NCI-H2196 (cell line): ENCODE data around the gene TSPAN11.
"Not testable (repeated sequence)": the region's sequence is repeated elsewhere in the genome, so short reads cannot be mapped to it uniquely, and the experiment has no call there.

ENCODE experiments used
- DNase-seq: peaks from one replicate; lab custom pipeline; 2025; ENCODE audit not compliant: unreplicated experiment; lab: John Stamatoyannopoulos, UW

Gene TSPAN11

DNA sequence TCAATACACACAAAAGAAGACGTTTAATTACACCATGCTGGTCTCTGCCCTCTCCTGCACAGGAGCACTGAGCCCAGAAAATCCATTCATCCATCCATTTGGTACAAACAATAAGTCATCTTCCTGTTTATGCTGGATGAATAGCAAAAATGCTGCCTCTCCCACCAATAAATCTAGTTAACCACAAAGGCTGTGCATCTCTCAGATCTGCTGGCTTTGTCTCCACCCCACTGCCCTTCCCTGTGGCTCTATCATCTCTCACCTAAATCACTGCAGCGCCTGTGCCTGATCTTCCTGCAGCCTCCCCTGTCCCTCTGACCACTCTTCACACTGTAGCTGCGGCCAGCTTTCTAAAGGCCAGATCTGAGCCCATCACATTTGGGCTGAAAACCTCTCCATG lies 74.2 kb downstream of the TSPAN11 start:
- DNase-seq, result no peak

DNA sequence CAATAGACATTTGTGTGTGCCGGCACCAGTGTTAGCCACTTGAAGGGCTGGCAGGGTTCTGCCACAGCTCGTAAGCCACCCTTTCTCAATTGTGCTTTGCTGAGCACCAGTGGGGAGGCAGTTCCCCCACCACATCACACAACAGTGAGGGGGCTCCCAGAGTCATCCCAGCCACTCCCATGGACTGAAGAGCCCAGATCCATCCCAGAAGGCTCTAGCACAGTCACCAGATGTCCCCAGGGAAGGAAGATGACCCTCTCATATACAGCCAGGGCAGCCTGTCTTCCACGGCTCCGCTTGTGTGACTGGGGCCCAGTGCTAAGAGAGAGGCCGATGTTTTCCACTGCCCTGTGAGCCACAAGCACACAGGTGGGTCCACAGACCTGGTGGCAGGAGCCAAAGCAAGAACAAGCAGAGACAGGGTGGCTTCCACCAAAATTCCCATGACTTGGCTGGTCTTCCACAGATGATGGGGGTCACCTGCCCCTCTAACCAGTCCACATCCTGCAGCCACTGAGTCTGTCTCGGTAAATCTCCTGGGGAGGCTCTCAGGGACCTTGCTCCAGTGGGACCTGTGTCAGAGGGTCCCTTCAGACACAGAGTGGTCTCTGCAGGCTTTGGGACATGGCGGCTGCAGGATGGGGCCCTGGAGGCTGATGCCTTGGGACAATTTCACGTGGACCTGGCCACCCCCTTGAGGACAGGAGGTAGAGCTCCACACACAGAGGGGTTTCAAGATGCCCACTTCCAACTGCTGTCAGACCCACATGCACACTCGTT lies 75.2 kb downstream of the TSPAN11 start:
- DNase-seq, result no peak

DNA sequence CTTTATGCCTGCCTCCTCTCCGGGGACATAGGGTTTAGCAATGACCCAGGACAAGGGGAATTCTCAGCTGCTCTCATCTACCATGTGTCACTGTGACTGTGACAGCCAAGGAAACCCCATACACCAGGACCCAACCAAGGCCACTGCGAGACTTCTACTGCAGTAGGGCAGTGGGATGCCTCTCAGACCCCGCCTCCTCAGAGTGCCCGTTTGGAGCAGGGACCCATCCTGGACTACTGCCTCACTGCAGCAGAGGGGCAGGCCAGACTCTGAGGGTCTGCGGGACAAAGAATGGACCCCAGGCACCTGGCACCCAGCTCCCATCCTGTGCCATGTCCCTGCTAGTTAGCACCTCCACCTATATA lies 75.8 kb downstream of the TSPAN11 start:
- no peak for DNase-seq

DNA sequence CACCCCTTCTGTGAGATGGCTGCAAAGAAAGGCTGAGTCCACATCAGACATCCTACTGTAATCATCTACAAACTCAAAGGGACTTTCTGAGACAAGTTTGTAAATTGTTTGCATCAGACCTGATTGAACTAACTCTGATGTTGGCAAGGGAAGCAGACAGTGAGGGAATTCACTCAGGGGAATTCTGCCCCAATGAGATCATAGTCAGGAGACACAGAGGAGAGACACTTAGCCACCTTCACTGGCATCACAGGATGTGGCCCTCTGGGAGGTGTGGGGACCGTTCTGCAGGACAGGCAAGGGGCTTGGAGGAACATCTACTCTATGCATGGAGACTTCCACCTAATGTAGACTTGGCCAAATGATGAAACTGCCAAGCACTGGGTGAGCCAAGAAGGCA lies 76.5 kb downstream of the TSPAN11 start:
- DNase-seq, result no peak

DNA sequence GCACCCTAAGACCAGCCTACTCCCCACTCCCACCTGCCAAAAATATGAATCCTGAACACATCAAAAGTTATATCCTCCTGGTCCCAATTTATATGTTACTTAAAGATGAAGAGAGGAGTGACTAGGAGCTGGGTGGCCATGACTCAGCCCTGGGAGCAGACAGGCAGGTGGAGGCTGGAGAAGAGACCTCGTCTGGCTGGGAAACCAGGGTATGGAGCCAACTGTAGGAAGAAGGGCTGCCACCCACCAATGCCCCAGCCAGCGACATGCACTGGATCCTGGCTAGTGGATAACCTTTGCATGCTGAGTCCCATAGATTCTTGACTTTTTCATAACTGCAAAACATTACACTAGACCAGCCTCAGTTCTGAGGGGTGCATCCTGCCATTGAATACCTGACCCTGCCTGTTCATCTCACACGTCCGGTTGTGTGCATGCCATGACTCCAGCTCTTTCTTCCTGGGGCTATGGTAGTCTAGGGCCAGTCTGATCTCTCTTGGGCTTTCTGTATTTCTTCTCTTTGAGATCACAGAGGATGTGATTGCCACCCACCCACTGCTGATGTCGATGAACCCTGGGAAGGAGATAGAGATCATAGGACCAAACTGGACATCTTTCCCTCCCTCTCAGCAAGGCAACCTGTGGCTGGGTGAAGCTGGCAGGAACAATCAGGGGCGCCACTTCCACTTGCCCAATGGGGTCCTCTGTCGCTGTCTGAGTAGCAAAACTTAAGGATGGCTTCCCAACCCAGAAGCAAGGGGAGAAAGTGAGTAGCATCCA lies 77.5 kb downstream of the TSPAN11 start:
- no peak for DNase-seq

DNA sequence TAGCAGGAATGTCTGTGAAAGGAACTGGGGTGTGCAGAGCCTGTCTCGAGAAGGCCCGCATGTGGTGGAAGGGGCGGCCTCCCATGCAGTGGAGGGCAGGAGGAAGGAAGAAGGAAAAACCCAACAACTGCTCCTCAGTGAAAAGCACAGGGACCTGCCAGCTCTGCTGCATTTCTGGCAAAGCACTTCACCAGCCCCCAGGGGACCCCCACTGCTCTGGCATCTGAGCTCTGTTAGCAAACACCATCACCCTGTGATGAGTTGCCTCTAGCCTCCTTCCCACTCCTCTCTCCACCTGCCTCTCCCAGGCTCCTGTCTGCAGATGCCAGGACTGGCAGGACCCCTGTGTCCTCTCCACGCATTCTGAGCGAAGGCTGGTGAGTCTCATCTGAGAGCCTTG lies 78.1 kb downstream of the TSPAN11 start:
- no peak for DNase-seq

DNA sequence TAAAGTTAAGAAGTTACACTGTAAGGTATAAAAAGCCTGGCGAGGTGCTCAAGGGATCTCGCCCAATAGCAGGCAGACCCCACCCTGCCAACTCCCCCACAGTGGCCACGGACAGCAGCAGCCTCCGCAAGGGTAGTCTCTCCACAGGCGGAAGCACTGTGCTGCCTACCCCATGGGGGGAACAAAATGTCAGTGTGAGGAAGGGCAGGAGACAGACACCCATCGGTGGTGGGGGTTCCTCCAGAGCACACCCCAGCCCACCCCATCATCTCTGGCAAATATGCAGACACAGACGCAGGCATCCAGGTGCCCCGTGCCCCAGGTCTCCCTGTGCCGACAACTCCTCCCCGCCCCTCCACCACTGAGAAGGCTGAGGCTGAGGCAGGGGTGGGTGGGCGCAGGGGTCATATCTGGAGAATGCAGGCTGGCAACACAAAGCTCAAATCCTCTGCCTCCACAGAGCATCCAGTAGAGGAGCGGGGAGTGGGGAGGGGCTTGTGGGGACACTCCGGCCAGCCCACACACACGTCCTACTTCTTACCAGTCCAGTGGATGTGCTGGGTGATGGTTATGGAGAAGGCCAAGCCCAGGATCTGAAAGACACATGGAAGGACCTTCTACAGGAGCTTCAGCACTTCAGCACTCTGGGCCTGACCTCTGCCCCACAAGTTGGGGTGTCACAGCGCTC lies 78.9 kb downstream of the TSPAN11 start:
- DNase-seq, result no peak

DNA sequence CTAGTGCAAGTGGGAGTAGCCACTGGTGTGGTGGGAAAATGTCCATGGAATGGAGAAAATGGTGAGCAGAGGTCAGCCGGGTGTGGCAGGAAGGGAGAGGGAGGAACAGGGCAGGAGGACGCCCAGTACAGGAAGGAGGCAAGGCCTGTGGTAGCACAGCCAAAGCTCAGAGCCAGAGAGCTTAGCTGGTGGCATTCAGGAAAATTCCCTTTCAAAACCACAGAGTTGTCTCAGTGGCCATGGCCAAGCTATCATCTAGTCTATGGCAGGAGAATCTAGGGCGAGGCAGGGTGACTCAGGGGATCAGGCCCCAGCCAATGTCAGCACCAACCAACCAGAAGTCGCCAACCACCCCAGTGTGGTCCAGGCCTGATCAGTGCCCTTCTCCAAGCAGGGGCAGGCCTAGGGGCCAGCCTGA lies 79.4 kb downstream of the TSPAN11 start:
- no peak for DNase-seq

DNA sequence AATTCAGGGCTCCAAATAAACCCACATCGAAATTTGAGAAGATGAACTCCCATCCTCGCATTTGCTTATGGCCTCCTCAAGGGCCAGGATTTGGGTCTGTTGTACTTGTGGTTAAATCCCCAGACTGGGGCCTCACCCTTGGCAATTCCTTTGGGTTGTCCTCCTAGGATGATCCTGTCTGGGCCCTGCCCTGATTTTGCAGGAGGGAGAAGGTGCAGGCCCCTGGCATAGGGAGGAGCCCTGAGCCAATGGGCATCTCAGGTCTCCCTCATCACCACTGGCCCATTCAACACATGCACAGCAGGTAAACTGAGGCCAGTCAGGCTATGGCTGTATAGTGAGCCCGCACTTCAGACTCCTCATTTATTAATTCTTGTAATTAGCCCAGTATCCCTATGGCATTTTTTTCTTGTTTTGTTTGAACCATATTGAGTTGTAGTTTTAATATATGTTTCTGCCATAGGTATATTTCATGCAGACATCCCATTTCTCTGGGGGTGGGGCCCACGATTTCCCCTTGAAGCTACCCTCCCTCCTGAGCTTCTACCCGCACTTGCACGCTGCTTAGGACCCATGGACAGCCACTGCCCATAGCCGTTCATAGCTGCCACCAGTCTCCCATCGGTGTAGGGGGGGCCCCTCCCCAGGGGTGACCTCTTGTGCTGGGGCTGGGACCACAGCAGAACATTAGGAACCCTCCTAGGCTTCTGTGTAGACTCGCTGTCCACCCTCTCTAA lies 80.0 kb downstream of the TSPAN11 start:
- DNase-seq, result no peak

DNA sequence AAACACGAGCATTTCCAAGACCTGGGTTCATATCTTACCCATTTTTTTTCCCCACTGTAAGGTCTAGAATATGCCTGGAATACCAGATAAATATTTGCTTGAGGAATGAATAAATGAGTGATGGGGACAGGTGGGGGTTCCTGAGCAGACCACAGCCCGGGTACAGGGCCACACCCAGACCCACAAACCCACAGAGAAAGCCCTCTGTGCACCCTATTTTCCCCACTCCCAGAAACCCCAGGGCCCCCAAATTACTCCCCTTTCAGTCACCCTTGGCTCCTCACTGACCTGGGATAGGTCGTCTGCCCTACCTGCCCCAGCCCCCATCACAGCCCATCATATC lies 80.6 kb downstream of the TSPAN11 start:
- DNase-seq, result no peak

DNA sequence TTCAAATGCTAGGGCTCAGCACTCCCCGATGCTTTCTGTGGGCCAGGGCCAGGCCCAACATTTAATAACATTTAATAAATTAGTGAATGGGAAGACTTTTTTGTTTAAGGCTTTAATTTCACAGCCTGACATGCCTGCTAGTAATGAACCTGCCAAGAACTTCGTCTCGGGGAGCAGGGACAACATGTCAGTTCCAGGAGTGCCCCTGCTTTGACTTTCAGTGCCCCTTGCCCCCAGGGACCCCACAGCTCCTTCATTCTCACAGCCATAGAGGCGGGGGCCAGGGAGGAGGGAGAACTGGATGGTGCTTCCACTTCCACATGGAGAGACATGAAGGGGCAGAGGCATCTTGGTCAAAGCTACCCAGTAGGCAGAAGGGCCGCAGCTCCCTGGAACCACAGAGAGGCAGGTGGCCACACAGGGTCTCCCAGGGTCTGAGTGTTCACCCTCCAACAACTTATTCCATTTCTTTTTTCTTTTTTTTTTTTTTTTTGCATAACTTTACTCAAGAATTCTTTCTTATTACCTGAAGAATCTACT lies 81.2 kb downstream of the TSPAN11 start:
- no peak for DNase-seq

DNA sequence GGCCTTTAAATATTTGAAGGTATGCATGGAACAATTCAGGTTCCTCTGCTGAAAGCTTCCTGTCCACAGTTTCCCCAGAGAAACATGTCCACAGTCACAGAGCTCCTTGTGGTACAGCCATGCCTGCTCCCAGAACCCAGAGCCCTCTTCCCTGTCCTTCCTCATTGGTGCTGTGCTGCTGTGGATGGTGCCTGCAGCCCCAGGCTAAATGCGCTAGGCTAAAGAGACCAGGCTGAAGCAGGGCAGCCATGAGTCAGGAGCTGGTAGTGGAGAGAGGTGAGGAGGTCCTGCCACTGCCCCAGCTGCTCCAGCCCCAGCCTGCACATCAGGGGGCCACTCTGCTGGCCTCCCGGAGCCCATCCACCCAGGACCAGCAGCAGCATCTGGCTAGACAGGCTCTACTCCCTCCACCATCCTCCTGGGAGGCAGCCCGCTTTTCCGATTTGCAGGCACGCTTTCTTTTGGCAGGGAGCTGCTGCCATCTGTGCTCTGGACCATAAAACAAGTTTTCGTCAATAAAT lies 81.8 kb downstream of the TSPAN11 start:
- no peak for DNase-seq

DNA sequence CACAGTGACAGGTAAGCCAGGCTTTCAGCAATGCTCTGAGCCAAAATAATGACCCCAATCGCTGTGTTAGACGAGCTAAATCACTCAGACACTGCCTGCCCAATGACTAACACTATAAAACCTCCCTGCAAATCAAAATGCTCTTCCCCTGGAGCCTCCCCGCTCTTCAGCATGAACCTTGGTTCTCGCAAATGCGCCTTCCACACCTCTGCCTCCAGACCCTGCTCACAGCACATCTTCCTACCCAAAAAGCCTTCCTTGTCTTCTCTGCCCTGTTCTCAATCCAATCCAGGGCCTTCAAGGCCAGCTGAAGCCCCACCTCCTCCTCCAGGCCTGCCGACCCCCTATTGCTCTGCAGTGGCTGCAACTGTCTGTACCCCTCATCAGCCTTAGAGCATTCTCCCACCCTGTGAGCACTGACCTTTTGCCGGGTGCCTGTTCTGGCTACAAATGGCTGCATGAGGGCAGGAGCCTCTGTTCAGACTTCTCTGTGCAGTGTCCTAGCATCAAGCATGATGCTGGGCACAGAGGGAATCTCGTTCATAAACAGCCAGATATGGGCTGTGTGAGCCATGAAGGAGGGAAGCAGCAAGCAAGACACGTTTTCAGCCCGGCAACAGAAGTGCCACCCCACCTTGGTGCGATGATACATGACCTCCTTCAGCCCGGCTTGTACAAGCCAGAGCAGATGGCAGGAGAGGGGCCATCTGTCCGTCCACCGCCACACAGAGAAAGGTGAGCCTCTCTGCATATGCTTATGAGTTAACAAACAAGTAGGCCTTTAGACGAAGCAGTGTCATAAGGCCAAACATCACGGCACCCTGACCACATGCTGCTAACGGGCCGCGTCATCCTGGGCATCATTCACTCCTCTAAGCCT lies 82.7 kb downstream of the TSPAN11 start:
- DNase-seq, result no peak

DNA sequence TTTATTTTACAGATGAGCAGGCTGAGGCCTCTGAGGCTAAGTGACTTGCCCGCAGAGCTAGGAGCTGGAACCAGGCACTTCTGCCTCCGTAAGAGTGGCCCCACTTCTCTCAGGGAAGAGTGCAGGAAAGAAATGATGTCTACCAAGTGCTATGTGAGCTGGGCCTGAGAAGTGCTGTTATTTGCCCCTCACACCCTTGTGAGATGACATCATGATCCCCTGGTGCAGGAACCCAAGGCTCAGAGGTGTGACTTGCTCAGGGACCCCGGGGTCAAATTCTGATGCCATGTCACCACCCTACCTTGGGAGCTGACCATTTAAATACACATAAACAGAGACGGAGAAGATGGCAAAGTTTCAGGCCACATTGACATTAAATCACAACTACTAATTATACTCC lies 83.4 kb downstream of the TSPAN11 start:
- no peak for DNase-seq

DNA sequence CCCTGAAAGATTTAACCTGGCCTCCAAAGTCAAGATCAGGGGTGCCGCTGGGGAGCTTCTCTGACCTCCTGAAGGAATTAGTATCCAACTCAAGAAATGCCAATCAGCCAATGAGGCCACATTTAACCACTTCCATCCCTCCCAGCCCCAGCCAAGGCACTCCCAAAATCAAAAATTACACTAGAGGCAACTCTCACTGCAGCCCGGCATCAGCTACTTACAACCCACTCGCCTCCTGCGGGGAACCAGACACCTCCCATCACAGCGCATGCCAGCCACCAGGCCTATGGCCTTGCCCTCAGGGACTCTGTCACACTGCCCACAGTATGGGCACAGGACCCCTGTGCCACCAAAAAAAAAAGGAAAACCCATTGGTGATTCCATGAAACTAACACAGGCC lies 84.8 kb downstream of the TSPAN11 start:
- no peak for DNase-seq

DNA sequence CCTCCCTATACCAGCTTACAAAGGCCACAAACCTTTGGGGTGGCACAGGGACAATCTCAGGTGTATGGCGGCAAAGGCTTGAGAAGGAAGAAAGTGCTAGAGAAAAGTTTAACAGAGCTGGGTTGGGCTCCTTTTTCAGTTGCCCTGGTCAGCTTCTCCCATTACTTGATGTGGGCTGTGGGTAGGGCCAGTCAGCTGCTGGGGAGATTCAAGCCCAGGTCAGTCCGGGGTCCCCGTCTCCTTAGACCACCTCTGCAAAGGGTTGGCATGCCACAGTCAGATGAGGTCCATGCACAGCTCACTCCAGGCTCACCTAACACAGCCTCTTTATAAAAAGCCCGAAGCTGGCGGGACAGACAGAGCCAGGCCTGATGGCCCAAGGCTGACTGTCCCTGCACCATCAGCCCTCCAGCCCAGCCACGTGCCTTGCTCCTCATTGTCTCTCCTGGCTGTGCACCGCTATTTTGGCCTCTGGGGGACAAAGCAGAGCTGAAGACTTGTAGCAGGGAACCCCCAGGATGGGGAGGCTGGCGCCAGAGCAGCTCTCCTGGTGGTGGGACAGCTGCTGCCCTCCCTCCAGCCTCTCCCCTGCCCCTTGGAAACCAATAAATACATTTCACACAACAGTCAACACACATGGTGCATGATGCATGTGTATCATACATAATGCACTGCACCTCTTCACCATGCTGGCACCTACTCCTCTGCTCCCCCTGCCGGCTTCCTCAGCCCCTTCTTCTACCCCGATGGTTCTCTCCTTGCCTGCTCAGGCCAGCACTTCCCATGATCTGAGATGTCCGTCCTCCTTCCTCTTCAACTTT lies 85.4 kb downstream of the TSPAN11 start:
- DNase-seq, result no peak

DNA sequence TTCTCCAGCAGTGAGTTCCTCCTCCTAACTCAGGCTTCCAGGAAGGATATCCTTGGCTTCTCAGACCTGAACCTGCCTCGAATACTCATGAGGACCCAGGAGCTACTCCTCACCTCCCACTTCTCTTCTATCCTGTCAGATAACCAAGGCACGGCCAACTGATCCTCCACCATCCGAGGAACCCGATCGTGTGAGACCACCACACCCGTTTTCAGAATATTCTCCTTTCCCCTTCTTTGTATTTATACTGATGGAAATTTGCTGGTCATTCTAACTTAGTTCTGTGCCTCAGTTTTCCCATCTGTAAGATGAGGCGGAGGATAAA lies 86.0 kb downstream of the TSPAN11 start:
- DNase-seq, result not testable (repeated sequence)

DNA sequence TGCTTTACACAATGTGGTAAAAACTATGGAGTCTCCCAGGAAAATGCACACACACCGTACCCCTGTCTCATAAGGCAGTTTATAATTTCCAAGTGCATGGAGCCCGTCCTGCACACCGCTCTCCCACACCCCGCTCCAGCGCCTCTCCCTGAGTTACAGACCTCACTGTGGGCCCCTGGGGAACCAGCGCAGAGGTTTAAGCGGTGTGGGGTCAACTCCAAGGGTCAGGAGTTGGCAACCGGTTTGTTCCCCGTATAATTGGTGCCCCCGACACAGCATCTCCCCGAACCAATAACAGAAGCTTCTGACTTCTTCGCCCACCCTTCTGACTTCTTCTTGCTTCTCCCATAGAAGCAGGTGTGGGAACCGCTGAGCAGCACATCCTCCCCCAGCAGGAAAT lies 88.7 kb downstream of the TSPAN11 start:
- no peak for DNase-seq

DNA sequence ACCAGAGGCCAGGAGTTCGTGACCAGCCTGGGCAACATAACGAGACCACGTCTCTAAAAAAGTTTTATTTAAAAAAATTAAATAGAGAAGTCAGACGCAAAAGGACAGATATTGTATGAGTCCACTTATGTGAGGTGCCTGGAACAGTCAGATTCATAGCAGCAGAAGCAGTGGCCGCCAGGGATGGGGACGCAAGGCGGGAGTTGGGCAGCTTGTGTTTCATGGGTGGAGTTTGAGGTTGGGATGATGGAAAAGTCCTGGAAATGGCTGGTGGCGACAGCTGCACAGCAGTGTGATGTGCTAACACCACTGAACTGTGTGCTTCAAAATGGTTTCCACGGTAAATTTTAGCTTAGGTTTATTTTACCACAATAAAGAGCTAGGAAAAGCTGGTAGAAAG lies 89.5 kb downstream of the TSPAN11 start:
- DNase-seq, result no peak
